NCI-H748 (cell line): Measurements from ENCODE around the gene DPP6.

Source experiments
- DNase-seq: peaks from one replicate; lab custom pipeline; 2025; ENCODE audit not compliant: unreplicated experiment; lab: John Stamatoyannopoulos, UW

DPP6 gene

DNA sequence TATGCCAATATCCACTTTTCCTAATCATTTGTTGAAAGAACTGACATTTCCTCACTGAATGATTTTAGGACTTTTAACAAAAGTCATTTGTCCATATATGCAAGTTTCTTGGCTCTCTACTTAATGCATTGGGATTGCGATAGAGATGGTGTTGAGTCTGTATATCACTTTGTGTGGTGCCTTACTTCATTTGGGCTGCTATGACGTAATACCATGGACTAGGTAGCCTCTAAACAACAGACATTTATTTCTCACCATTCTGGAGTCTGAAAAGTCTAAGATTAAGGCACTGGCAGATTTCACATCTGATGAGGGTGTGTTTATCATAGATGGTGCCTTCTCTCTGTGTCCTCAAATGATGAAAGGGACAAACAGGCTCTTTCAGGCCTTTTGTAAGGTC lies 342.6 kb downstream of the DPP6 start:
- DNase-seq = no peak

DNA sequence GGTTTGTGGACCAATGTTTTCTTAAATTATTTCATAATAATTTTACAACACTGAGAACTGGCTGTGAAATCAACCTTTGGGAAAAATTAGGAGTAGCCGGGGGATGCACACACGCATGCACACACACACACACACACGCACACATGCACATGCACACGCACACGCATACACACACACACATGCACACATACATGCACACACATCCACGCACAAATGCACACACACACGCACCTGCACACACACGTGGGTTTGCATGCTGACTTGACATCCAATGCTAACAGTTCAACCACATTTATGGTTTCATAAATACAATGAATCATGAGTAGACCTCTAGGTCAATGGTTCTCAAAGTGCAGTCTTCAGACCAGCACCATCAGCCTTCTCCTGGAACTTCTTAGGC lies 354.1 kb downstream of the DPP6 start:
- DNase-seq = no peak

DNA sequence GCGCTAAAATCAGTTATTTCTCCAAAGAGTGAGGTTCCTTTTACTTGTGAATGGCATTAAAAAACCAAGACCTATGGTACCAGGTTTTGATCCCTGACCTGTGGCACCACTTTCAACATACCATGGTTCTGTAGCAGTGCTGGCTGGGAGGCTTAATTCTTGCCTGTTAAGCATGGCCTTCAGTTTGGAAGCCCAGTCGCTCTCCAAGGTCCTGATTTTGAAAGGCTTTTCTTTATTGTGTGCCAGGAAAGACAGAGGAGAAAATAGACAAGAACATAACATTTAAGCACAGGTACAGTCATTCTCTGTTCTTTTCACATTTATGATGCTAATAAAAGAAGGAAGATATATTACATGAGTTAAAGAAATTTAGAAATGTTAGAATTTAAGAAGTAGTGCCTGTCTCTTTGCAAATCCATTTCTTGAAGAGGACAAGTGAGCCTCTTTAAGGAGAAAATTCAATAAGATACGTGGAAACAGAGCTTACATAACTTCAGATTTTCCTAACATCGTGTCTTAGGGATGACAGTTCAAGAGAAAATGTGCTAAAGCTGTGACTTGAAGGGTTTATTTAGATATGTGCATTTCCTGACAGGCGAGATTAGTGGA lies 357.6 kb downstream of the DPP6 start:
- no peak for DNase-seq

DNA sequence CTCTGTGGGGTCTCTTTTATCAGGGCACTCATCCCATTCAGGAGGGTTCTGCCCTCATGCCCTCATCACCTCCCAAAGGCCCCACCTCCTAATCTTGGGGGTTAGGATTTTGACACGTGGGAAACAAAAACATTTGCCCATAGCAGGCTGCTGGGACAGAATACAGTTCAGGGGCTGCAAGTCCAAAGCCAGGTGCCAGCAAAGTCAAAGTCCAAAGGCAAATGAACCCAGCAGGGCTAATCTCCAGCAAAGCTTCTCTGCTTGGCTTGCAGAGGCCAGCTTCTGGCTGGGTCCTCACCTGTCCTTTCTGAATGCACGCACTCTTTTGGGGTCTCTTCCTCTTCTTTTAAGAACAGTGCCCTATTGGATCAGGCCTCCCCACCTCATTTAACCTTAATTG lies 359.9 kb downstream of the DPP6 start:
- DNase-seq = no peak

DNA sequence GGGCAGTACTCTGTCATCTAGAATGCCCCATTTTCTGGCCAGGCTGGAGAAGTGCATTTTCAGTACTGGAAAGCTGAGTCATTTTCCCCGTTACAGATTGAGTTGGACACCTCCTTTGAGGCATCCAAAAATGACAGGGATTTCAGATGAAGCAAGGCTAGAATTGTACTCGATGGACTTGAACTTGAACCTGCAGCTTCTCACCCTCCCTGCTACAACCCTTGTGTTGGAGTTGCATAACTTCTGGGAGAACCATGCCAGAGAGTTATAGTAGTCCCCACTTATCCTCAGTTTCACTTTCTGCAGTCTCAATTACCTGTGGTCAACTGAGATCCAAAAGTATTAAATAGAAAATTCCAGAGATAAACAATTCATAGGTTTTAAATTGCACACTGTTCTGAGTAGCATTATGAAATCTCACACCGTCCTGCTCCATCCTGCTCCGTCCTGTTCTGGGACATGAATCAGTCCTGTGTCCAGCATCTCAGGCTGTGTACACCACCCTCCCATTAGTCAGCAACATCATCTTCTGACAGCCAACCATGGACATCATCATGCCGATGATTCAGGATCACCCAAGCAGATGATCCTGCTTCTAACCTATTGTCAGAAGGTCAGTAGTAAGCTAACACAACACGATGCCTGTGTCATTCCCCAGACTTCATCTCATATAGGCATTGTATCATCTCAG lies 363.7 kb downstream of the DPP6 start:
- no peak for DNase-seq

DNA sequence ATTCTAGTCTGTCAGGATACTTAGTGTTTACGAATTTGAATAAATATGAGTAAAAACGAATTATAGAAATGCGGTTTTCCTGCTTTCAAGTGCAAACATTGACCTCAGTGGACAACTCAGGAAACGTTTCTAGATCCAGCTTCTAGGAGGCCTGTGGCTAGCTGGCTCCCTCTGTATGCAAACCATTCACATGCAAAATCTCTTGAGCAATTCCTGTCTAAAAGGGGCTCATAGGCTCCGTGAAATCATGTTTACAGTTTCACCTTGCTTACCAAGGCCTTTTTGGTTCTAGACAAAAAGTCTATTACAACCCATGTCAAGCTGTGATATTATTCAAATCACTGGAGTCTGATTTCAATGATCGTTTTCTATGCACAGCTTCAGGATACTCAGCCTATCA lies 364.5 kb downstream of the DPP6 start:
- no peak for DNase-seq

DNA sequence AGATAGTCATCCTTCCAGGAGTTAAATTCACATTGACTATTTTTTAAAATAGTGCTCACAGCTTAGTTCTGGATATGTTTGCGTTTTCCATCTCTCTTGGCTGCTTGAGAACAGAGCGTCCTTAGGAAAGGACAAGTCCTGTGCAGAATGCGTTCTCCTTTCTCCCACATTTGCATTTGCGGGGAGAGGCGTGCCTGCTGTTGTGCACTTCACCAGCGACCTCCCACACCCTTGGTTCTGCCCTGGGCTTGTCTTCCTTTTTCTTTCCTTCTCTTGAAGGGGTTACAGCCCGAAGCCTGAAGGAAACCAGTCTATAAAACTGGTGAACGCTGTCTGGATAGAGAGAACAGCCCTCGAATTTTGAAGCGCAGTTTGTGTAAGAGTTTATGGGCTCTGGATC lies 367.1 kb downstream of the DPP6 start:
- no peak for DNase-seq

DNA sequence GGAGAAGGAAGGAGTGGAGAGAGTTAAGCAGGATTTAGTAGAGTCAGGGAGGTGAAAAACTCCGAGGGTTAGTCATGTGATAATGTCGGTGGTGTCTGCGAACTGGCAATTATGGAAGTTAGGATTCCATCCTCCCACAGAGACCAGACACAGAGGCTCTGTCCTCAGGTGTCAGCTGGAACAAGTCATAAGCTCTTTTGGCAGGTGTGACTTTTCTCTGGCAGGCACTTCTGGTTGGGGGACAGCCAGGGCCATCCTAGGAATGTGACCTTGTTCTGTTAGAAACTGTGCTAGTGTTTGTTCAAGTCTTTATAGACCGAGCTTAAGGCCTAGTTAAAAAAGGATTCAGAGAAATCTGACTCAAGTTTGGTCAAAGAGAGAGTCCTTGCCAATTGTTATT lies 371.0 kb downstream of the DPP6 start:
- no peak for DNase-seq

DNA sequence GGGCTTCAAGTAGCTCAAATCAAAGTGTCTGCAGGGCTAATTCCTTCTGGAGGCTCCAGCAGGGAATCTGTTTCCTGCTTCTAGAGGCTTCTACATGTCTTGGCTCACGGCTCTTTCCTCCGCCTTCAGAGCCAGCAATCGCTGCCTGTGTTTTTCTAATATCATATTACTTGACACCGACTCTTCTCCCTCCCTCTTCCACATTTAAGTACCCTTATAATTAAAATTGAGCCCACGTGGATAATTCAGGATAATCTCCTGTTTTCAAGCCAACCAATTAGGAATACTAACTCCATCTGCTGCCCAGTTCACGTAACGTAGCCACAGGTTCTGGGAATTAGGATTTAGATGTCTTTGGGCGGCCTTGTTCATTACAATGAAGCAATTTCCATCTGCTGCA lies 372.2 kb downstream of the DPP6 start:
- peak; percentile 27 for DNase-seq

DNA sequence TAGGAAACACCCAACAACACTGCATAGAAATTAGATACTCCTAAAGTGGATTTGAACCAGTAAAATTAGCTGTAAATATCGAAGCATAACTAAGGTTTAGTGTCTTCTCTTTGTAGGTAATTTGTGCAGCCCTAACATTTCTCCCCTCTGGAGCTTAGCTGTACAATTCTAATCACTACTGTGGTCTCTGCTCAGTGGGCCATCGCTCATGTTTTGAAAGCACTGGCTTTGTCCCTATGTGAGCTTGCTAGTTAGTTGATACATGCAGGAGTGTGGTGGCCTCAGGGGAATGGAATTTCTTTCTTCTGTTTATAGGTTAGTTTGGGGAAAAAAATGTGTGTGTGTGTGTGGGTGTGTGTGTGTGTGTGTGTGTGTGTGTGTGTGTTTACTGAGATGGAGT lies 373.1 kb downstream of the DPP6 start:
- no peak for DNase-seq

DNA sequence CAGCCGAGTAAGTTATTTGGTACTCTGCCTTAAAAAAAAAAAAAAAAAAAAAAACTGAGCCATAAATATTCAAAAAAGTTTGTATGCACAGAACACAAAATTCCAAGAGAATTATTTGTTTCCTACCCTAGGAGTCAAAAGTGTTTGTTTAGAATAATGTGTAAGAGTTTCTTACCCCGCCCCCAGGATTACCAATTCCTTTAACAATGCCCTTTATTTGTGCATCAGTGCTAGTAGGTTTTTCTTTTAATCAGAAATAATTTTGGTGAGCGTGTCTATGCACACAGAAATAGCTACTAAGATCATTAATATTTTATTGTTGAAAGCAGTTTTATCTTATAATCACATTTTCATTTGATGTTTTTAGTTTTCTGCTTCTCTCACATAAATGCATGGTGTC lies 374.6 kb downstream of the DPP6 start:
- no peak for DNase-seq

DNA sequence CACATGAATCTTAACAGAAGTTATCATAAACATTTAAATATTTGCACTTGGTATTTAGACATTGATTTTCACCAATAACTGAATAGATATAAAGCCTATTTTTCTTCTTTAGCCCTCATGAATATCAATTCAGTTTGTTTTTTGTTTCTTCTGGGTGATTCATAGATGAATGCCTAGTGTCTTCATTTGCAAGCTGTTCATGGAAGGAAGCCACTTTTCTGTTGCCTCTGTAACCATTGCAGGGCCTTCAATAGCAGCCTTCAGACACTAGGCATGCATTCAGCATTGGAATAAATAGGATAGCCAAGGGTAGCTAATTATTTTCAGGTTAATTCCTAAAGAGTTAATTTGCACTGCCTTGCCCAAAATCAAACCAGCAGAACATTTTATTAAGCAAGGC lies 375.3 kb downstream of the DPP6 start:
- no peak for DNase-seq

DNA sequence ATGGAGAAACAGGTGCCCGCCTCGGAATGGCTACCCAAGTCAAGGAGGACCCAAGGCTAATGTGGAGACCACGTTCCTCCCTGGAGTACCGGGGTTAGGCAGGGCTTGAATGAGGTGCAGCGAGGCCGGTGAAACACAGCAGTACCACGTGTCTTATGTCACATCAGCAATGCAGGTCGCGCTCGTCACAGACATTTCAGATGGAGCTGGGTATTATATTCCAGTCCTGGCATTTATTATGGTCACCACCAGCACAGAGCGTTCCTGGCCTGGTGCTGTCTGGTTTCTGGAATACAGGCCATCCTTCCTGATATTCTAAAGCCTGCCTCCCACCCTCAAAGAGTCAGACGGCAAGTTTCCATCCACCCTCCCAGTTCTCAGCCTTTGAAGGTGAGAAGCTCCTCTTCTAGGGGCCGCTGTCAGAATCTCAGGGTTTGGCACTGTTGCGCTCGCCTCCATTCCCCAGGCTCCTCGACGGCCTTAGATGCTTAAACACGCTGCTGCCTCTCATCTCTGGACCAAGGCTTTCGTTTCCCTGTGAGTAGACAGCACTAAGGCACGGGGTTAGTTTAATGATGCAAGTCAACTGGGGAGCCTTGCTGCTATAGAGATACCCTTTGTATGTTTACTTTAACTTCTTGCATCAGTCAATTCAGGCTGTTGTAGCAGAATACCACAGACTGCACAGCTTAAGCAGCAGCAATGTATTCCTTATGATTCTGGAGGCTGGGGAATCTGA lies 377.6 kb downstream of the DPP6 start:
- no peak for DNase-seq

DNA sequence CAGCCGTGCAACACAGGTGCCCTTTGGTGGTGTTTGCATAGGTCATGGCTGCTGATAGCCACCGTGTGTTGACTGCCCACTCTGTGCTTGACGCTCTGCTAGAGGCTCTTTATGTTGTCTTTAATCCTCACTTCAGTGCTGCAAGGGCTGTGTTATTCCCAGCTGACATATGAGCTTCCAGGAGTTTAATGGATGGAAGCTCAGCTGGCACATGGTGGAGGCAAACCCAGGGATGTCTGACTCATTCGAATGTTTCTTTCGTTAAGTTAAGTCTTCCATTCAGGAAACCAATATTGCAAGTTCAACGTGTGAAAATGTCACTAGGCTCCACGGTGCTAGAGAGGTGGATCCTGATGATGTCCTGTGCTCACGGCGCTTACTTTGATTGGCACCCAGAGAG lies 378.4 kb downstream of the DPP6 start:
- no peak for DNase-seq

DNA sequence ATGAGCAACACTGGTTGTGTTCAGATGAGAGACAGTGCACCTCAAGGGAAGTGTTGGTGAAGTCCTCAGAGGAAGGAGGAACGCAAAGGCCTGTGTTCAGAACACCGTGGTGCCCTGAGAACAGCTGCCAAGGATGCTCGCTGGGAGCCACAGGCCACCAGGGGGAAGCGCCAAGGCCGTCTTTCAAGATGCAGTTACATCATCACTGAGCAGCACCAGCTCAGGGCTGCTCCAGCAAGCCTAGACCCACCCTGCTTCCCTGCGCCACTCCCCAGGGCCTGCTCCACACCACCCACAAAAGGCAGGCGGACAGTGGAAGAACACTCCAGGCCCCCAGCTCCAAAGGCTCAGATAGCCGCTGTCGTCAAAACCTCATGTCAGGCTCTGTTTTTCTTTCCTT lies 378.8 kb downstream of the DPP6 start:
- no peak for DNase-seq

DNA sequence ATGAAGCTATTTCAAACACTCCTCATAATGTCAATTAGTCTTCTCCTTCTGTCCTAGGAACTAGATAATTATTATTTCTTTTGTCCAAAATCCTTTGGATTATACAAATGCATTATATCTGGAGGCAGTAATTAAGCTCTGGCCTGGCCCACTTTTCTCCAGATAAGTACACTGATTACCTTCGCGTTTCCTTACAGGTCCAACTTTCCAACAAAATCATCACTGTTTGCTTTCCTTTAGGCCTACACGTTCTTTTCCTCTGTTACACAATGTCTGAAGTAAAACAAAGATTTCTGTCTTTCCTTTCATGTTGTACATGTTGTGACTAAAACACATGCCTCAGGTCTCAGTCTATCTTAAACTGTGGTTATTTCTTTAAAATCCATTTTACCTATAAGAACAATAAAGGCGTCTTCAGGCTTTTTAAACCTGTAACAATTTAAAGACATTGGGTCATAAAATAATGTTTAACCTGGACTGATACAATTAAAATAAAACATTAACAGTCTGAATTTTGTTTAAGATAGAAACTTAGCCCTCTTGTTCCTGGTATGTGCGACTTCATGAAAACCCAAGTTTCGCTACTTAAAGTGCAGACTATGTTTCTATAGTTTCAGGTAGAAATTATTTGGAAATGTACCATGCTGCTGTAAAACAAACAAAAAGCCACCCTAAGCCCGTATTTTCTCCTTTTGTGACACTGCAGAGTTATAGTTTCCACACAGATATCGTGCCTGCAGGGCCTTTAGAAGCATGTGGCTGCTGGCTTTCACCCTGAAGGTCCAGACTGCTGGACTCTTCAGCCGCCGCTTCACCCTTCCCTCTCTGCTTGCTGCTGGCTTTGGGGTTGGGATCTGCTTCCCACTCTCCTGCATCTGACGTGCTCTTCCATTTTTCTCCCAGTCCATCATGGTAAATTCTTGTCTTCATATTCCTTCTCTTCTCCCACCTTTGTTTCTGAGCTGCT lies 381.7 kb downstream of the DPP6 start:
- DNase-seq = no peak

DNA sequence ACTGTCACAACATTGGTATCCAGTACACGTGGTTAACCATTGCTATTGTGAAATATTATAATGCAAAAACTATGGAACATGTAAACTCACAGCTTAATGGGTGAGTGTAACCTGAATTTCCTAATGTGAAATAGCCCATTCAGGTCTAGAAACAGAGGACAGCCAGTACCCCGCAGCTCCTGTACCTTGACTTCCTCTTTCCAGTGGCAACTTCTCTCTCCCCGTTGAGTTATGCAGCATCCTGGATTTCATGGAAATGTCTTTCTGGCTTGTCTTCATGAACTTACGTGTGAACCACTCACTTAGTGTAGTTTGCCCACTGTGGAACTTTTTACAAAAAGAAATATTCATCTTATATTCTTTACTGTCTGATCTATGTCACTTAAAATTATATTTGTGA lies 384.4 kb downstream of the DPP6 start:
- DNase-seq = no peak

DNA sequence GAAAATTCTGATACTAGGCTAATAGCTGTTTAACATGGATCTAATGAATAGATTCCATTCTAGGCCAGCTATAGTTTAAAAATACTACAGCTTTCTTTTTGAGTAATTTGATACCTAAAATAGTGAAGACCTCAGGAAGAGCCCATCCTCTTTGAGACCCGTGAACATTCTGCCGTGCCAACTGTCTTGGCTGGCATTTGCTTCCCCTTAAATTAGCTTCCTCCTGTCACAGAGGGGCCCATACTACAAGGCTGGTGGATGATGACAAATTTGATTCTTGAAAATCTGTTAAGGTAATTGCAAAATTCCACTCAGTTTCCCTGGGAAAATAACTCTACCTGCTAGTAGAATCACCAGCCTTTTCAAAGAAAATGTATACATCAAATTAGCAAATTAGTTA lies 385.0 kb downstream of the DPP6 start:
- DNase-seq = no peak

DNA sequence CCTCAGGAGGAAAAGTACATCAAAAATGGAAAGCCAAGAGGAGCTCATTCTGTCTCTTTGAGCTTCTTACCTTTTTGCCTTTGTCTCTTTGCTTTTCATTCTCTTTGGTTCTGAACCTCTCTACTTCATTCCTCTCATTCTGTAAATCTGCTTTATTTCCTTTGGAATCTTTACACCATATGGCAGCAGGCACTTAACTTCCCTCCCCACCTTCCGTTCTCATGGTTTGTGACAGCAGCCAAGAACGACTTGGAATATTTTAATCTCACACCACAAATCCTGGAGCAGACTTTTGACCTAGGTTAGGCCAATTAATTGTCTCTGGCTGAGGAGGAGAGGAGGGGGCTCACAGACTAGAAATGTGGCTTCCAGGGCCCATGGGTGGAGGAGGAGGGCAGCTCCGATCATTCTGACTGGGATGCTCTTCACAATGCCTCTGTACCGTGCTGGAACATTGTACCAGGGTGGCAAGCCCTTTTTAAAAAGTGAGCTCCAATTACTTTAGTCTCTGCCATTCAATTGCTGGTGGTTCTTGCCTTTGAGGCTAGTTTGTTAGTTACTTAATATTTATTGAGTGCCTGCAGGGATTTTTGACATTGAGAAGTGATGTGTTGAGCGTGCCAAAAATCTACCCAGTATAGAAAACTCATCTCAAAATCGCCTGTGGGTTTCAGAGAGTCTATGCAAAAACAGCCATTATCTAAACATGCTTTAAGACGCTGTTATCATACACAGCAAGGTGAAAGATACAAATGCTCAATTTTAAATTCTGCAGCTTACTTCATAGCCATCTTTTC lies 386.6 kb downstream of the DPP6 start:
- DNase-seq = no peak

DNA sequence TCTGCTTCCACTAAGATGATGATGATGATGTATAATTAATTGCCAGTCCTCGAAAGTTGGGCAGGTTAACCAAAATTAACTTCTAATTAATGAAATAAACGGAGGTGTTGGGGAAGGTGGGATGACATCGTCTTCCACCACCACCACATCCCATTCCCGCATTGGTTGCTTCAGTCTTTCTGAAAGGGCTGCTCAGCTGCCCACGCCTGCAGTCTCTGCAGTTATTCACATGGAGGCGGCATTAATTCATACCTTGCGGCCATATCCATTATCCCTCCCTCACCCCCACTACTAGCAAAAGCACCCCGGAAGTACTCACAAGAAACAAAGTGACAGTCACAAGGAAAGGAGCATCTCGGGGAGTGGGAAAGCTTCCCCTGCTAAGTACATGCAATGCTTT lies 387.9 kb downstream of the DPP6 start:
- DNase-seq = no peak

DNA sequence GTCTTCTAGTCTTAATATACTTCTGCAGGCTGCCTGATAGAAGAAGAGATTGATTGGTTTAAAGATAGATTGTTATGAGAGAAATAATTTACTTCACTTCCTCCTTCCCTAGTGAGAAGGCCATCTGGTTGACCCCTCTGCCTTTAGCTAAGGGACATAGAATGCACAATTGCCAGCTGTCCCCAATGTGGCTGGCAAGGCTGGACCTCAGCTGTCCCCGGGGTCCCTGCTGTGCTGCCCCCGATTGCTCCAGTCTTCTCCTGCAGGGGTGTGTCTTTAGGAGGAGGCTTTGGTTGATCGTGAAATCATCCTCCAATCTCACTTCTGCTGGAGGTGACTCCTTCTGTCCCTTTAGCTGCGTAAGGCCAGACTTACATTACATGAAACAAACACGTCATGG lies 388.5 kb downstream of the DPP6 start:
- DNase-seq = no peak
